AG10803 (cell line): ENCODE results near the gene IGSF1.

Source experiments
- DNase-seq: peaks from one replicate; pipeline ENCODE4 v3.0.0; 2010; ENCODE audit warnings: low read depth
- H3K4me3 ChIP-seq: 2 replicates; pipeline ENCODE4 v1.5.1; 2011; ENCODE audit warnings: mild to moderate bottlenecking, low read length, control low read depth
- TF ChIP-seq, protein P1 (sequence below): conservative IDR thresholded peaks from 2 replicates; pipeline ENCODE4 v1.5.1; 2011; ENCODE audit warnings: mild to moderate bottlenecking, low read length, control low read depth, inconsistent platforms

The IGSF1 gene

DNA sequence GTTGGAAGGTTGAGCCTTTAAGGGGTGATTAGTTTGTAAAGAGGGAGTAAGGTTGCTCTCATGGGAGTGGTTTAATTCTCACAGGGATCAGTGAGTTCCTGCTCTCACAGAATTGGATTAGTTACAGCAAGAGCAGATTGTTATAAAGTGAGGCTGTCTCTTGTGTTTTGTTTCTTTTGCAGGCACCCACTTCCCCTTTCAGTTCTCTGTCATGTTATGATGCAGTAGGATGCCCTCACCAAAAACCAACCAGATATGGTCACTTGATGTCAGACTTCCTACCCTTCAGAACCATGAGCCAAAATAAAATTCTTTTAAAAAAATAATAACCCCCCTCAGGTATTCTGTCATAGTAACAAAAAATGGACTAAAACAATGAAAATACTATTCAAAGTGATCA lies 19.9 kb upstream of the IGSF1 start:
- TF ChIP-seq, protein P1, sequence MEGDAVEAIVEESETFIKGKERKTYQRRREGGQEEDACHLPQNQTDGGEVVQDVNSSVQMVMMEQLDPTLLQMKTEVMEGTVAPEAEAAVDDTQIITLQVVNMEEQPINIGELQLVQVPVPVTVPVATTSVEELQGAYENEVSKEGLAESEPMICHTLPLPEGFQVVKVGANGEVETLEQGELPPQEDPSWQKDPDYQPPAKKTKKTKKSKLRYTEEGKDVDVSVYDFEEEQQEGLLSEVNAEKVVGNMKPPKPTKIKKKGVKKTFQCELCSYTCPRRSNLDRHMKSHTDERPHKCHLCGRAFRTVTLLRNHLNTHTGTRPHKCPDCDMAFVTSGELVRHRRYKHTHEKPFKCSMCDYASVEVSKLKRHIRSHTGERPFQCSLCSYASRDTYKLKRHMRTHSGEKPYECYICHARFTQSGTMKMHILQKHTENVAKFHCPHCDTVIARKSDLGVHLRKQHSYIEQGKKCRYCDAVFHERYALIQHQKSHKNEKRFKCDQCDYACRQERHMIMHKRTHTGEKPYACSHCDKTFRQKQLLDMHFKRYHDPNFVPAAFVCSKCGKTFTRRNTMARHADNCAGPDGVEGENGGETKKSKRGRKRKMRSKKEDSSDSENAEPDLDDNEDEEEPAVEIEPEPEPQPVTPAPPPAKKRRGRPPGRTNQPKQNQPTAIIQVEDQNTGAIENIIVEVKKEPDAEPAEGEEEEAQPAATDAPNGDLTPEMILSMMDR = no peak
- DNase-seq = no peak
- H3K4me3 ChIP-seq = no peak overlapping the region

DNA sequence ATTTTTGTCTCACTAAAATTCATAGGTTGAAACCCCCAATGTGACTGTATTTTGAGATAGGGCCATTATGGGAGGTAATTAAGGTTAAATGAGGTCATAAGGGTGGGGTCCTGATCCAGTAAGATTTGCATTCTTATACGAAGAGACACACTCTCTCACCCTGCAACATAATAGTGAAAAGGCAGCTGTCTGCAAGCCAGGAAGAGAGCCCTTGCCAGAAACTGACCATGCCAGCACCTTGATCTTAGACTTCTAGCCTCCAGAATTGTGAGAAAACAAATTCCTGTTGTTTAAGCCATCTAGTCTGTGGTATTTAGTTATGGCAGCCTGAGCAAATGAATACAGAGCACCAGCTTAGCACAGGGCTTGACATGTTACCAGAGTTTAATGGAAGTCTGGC lies 17.5 kb upstream of the IGSF1 start:
- DNase-seq = no peak
- H3K4me3 ChIP-seq = no peak overlapping the region
- TF ChIP-seq, protein P1 = no peak

DNA sequence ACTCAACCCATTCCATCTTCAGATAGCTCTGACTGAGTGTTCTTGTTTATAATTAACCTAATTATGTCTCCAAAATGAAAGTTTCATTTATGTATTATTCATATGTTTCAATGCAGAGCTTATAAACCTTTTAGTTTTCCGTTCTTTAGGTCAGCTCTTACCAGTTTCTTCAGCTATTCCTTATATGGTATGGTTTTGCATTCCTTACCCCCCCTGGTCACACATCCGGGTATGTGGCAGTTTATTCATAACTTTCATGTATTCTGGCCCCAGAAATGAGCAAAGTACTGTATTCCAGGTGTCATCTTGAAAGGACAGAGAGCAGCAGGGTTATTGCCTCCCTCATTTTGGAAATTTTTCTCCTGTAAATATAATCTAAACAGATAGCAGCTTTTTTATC lies 16.8 kb upstream of the IGSF1 start:
- DNase-seq = no peak
- TF ChIP-seq, protein P1 = no peak
- no peak overlapping the region for H3K4me3 ChIP-seq

DNA sequence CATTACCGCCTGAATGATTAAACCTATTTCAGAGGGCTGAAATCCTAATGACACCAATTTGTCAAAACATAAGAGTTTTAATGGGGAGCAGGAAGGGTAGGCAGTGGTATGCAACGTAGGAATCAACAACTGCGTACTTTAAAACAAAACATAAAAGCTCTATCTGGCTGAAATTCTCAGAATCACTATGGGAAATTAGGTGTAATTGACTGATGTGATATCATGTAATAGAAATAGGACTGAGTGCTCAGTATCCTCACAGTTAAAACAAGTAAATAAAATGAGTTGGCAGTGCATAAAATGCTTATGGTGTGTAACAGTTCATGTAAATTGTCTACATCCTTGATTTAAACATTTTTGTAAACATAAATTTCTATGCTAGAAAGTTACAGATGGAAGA lies 13.6 kb upstream of the IGSF1 start:
- DNase-seq = no peak
- TF ChIP-seq, protein P1 = no peak
- no peak overlapping the region for H3K4me3 ChIP-seq

DNA sequence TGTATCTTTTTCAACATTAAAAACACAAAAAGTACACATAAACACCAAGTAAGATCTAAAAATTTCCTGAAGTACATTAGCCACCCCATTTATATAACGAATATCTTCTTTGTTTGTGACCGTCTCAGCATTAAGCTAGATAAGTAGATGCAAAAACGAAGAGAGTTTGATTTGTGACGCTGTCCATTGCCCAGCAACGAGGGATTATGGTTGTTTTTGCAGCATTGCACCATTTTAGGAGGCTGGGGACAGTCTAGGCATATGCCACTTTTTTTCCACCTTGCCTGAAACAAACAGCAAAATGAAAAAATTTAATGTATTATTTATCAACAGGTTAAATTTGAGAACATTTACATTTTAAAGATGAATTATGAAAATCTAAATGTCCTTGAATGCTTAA lies 12.0 kb upstream of the IGSF1 start:
- no peak overlapping the region for H3K4me3 ChIP-seq
- no peak for DNase-seq
- TF ChIP-seq, protein P1 = no peak

DNA sequence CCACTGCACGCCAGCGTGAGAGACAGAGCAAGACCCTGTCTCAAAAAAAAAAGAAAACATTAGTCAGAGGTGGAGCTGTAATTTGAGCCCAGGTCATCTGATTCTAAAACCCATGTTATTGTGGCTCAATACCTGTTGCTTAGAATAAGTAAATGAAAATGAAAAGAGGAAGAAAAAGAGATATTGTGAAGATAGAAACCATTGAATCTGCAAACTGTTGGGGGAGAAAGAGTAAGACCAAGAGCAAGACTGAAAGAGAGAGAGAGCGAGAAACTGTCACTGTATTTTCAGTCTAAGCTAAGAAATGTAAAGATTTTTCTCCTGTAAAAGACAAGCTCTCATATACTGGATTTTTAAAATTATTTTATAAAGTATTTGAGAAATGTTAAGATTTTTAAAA lies 9.7 kb upstream of the IGSF1 start:
- TF ChIP-seq, protein P1 = no peak
- DNase-seq = no peak
- H3K4me3 ChIP-seq = no peak overlapping the region

DNA sequence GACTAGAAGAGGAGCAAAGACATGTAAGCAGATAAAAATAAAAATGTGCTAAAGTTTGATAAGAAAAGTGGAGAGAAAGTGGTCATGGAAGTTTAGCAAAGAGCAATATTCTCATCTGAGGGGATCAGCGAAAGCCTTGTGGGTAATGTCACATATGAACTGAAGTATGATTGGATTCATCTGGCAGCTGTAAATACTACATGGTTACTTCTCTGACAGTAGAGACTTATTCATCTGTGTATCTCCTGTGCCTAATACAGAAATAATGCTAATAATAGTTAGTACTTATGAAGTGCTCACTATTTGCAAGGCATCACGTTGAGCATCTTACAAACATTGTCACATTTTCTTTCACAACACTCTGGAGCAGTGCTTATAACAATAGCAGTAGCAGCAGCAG lies 8.9 kb upstream of the IGSF1 start:
- TF ChIP-seq, protein P1 = no peak
- no peak overlapping the region for H3K4me3 ChIP-seq
- DNase-seq = no peak
